Endothelial cell (in vitro differentiated cells): ENCODE results near the gene RASA3. TPM values are rescaled to one million over a fixed set of nuclear protein-coding genes. Genes with fewer than 3 reads are reported as not detected.

ENCODE experiments used
- DNase-seq: peaks from one replicate; pipeline ENCODE4 v3.0.0; 2021; ENCODE audit warnings: low spot score
- H3K27ac Mint-ChIP-seq: one replicate; pipeline ENCODE4 v1.8.0; 2021; ENCODE audit warnings: mixed read lengths, inconsistent platforms; ENCODE audit not compliant: unreplicated experiment
- H3K27me3 Mint-ChIP-seq: one replicate; pipeline ENCODE4 v1.8.0; 2021; ENCODE audit warnings: mild to moderate bottlenecking, moderate library complexity, mixed read lengths, inconsistent platforms; ENCODE audit not compliant: unreplicated experiment
- H3K36me3 Mint-ChIP-seq: one replicate; pipeline ENCODE4 v1.8.0; 2021; ENCODE audit warnings: mild to moderate bottlenecking, low read depth, mixed read lengths, inconsistent platforms; ENCODE audit not compliant: unreplicated experiment
- H3K4me1 Mint-ChIP-seq: one replicate; pipeline ENCODE4 v1.8.0; 2021; ENCODE audit warnings: mild to moderate bottlenecking, mixed read lengths, inconsistent platforms; ENCODE audit not compliant: unreplicated experiment
- H3K4me3 Mint-ChIP-seq: one replicate; pipeline ENCODE4 v1.8.0; 2021; ENCODE audit warnings: mild to moderate bottlenecking, mixed read lengths, inconsistent platforms; ENCODE audit not compliant: unreplicated experiment
- H3K9me3 Mint-ChIP-seq: one replicate; pipeline ENCODE4 v1.8.0; 2021; ENCODE audit warnings: mixed read lengths, inconsistent platforms; ENCODE audit not compliant: unreplicated experiment
- CTCF ChIP-seq: fragments of 200-600 bp; sonication (generic); IDR thresholded peaks from one replicate; pipeline ENCODE4 v1.5.0; 2021; ENCODE audit warnings: antibody characterized with exemption; ENCODE audit not compliant: unreplicated experiment
- total RNA-seq: library from RNA; stranded (reverse); fragmentation: NEBNext Ultra II Directional; extraction: Animal tissue kit (Norgen Biotek cat#: 25700); gene quantifications from one replicate; pipeline ENCODE4 v1.2.1, GENCODE V29; 2021; ENCODE audit not compliant: unreplicated experiment

The RASA3 gene
- total RNA-seq, 1 donor from 2014 or later: 34.0 TPM

DNA sequence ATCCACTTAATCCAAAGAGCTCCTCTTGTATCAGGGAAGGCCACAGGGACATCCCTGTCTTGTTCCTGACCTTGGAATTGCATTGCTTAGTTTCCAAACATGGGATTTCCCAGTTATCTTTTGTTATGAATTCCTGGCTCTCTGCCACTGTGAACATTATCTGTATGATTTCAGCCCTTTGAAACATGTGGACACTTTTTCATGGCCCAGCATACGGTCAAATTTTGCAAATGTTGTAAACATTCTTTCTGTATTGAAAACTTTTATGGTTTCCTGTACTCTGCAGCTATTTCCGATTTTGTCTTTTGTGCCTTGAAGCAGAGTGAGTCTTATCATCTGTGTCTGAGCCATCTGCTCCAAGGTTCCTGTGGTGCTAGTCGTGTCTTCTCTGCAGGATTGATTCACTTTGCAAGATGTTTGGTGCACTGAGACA is 42.1 kb upstream of the RASA3 start:
- TF ChIP-seq CTCF: no peak
- peaks cover 4% of the 10 kb centered on the region for H3K9me3 Mint-ChIP-seq
- no peak overlapping the region for H3K4me3 Mint-ChIP-seq
- H3K36me3 Mint-ChIP-seq: no peaks in the 10 kb centered on the region
- no peak for DNase-seq
- H3K27ac Mint-ChIP-seq: no peak overlapping the region
- H3K27me3 Mint-ChIP-seq: peaks cover 2% of the 10 kb centered on the region
- no peaks in the 10 kb centered on the region for H3K4me1 Mint-ChIP-seq

DNA sequence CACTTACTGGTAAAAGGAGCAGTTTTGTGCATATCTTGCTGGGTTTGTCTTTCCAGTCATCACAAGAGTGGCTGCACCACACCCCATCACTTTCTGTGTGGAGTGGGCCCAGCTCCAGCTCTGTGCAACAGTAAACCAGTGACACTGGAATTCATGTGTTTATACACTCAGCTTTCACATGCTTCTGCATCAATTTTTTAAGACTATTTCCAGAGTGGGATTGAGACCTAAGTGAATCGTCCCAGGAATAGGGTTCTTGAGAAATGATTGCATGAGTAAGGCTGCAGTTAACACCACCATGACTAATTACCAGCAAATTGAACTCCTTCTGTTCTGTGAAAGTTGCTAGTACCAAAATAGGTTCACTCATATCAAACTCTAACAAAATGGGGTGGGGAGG is 41.3 kb upstream of the RASA3 start:
- no peaks in the 10 kb centered on the region for H3K4me1 Mint-ChIP-seq
- no peak for TF ChIP-seq CTCF
- H3K27ac Mint-ChIP-seq: no peak overlapping the region
- no peak overlapping the region for H3K4me3 Mint-ChIP-seq
- peaks cover 2% of the 10 kb centered on the region for H3K27me3 Mint-ChIP-seq
- no peaks in the 10 kb centered on the region for H3K36me3 Mint-ChIP-seq
- peaks cover 4% of the 10 kb centered on the region for H3K9me3 Mint-ChIP-seq
- DNase-seq: no peak

GRCh38 chr13:114173272-114173671 is 40.8 kb upstream of the RASA3 start:
- Mint-ChIP-seq H3K4me3 (no peak overlapping the region), H3K36me3 (no peaks in the 10 kb centered on the region)
- DNase-seq: no peak

DNA sequence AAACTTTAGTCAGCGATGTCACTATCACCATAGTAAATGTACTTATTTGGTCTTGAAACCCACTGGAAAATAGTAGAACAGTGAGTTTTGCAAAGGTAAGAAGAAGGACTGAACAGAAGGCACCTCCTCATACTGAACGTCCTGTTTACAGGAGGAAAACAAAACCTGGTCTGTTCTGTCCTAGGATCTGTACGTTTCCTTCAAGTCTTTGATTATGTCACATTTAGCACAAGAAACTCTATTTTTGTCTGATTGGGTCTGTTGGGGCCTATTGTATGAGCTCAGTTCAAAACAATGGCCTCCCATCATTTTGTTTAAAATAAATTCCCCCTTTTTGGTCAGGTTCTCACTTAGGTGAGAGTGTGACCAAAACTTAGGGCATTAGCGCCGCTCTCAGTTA is 35.5 kb upstream of the RASA3 start:
- Mint-ChIP-seq H3K4me3 (no peak overlapping the region), H3K36me3 (no peaks in the 10 kb centered on the region), H3K27me3 (peaks cover 3% of the 10 kb centered on the region), H3K4me1 (no peaks in the 10 kb centered on the region), H3K9me3 (no peaks in the 10 kb centered on the region), H3K27ac (no peak overlapping the region)
- no peak for DNase-seq
- no peak for TF ChIP-seq CTCF

More at GRCh38 chr13:114173272-114173671, 40.8 kb upstream of the RASA3 start:
- Mint-ChIP-seq H3K27me3 (peaks cover 2% of the 10 kb centered on the region), H3K9me3 (peaks cover 4% of the 10 kb centered on the region), H3K27ac (no peak overlapping the region), H3K4me1 (no peaks in the 10 kb centered on the region)
- TF ChIP-seq CTCF: no peak

DNA sequence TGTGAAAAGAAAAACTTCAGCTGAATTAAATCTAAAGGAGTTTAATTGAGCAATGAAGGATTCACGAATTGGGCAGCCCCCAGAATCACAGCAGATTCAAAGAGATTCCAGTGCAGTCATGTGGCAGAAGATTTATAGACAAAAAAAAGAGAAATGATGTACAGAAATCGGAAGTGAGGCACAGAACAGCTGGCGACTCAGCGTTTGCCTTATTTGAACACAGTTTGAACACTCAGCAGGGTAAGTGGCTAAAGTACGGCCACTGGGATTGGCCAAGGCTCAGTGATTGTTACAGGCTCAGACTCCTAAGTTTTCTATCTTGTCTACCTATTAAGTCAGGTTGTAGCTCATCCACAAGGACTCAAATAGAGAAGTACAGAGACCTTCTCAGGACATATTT is 35.0 kb upstream of the RASA3 start:
- no peaks in the 10 kb centered on the region for H3K36me3 Mint-ChIP-seq
- TF ChIP-seq CTCF: no peak
- H3K4me3 Mint-ChIP-seq: no peak overlapping the region
- no peaks in the 10 kb centered on the region for H3K4me1 Mint-ChIP-seq
- H3K9me3 Mint-ChIP-seq: no peaks in the 10 kb centered on the region
- peaks cover 3% of the 10 kb centered on the region for H3K27me3 Mint-ChIP-seq
- DNase-seq: no peak
- no peak overlapping the region for H3K27ac Mint-ChIP-seq
